Measurements from ENCODE around the gene AMIGO1. TPM values are rescaled to one million over a fixed set of nuclear protein-coding genes. Genes with fewer than 3 reads are reported as not detected.

The AMIGO1 gene
- total RNA-seq, 1 donor from 2014 or later: 8.0 TPM

- DNase-seq: no peak
- peaks cover 12% of the 10 kb centered on the region for H3K27me3 Mint-ChIP-seq (ENCODE audit: unreplicated experiment)
These were observed 40.6 kb downstream of the AMIGO1 start for GRCh38 chr1:109468903-109469302.

GRCh38 chr1:109468061-109468460 lies 41.5 kb downstream of the AMIGO1 start:
- Mint-ChIP-seq H3K4me1 (ENCODE audit: low read depth, unreplicated experiment) (no peaks in the 10 kb centered on the region), H3K27ac (ENCODE audit: unreplicated experiment) (no peak overlapping the region), H3K27me3 (ENCODE audit: unreplicated experiment) (peaks cover 12% of the 10 kb centered on the region), H3K36me3 (ENCODE audit: unreplicated experiment) (no peaks in the 10 kb centered on the region), H3K4me3 (ENCODE audit: unreplicated experiment) (no peak overlapping the region), H3K9me3 (ENCODE audit: unreplicated experiment) (peaks cover 2% of the 10 kb centered on the region)
- no peak for DNase-seq
- no peak for TF ChIP-seq CTCF (IDR thresholded peaks at IDR 0.05; ENCODE audit: partially characterized antibody, unreplicated experiment)

More at GRCh38 chr1:109468903-109469302, 40.6 kb downstream of the AMIGO1 start:
- Mint-ChIP-seq H3K27ac (ENCODE audit: unreplicated experiment) (no peak overlapping the region), H3K36me3 (ENCODE audit: unreplicated experiment) (no peaks in the 10 kb centered on the region), H3K9me3 (ENCODE audit: unreplicated experiment) (peaks cover 2% of the 10 kb centered on the region), H3K4me1 (ENCODE audit: low read depth, unreplicated experiment) (no peaks in the 10 kb centered on the region), H3K4me3 (ENCODE audit: unreplicated experiment) (no peak overlapping the region)
- no peak for TF ChIP-seq CTCF (IDR thresholded peaks at IDR 0.05; ENCODE audit: partially characterized antibody, unreplicated experiment)

GRCh38 chr1:109467301-109467777 lies 42.2 kb downstream of the AMIGO1 start:
- Mint-ChIP-seq H3K27ac (ENCODE audit: unreplicated experiment) (no peak overlapping the region), H3K36me3 (ENCODE audit: unreplicated experiment) (no peaks in the 10 kb centered on the region), H3K4me1 (ENCODE audit: low read depth, unreplicated experiment) (no peaks in the 10 kb centered on the region), H3K4me3 (ENCODE audit: unreplicated experiment) (peak overlapping the region; percentile 12), H3K27me3 (ENCODE audit: unreplicated experiment) (peaks cover 12% of the 10 kb centered on the region), H3K9me3 (ENCODE audit: unreplicated experiment) (peaks cover 2% of the 10 kb centered on the region)
- no peak for DNase-seq
- TF ChIP-seq CTCF (IDR thresholded peaks at IDR 0.05; ENCODE audit: partially characterized antibody, unreplicated experiment): no peak

GRCh38 chr1:109466452-109467300 lies 42.9 kb downstream of the AMIGO1 start, which contains the start of gene SYPL2:
Gene SYPL2, plus strand, starts transcription at chr1:109466546. Its CDS starts 298 bp downstream, at chr1:109466844.
- DNase-seq: peak; percentile 48
- Mint-ChIP-seq H3K36me3 (ENCODE audit: unreplicated experiment) (no peaks in the 10 kb centered on the region), H3K4me3 (ENCODE audit: unreplicated experiment) (peak within 1 kb of the TSS; percentile 82), H3K9me3 (ENCODE audit: unreplicated experiment) (peaks cover 2% of the 10 kb centered on the region), H3K27ac (ENCODE audit: unreplicated experiment) (no peak within 1 kb of the TSS), H3K4me1 (ENCODE audit: low read depth, unreplicated experiment) (no peaks in the 10 kb centered on the region), H3K27me3 (ENCODE audit: unreplicated experiment) (peaks cover 12% of the 10 kb centered on the region)
- no peak for TF ChIP-seq CTCF (IDR thresholded peaks at IDR 0.05; ENCODE audit: partially characterized antibody, unreplicated experiment)

GRCh38 chr1:109466125-109466451 lies 43.4 kb downstream of the AMIGO1 start:
- Mint-ChIP-seq H3K9me3 (ENCODE audit: unreplicated experiment) (peaks cover 2% of the 10 kb centered on the region), H3K4me1 (ENCODE audit: low read depth, unreplicated experiment) (no peaks in the 10 kb centered on the region), H3K36me3 (ENCODE audit: unreplicated experiment) (no peaks in the 10 kb centered on the region), H3K4me3 (ENCODE audit: unreplicated experiment) (peak overlapping the region; percentile 82), H3K27me3 (ENCODE audit: unreplicated experiment) (peaks cover 12% of the 10 kb centered on the region), H3K27ac (ENCODE audit: unreplicated experiment) (no peak overlapping the region)
- TF ChIP-seq CTCF (IDR thresholded peaks at IDR 0.05; ENCODE audit: partially characterized antibody, unreplicated experiment): no peak
- no peak for DNase-seq
